Psoas muscle (tissue), 8 donors: ENCODE results near the gene CATSPER1. TPM values are rescaled to one million over a fixed set of nuclear protein-coding genes. Genes with fewer than 3 reads are reported as not detected.
A peak's percentile ranks its signal among the peaks of the same experiment; 100 is the strongest.

Source experiments
- ATAC-seq, 4 donors: fragments of 200-7000 bp; cut with Tn5 transposase; one replicate each; pipeline ENCODE4 v1.9.1; 2020; ENCODE audit warnings: moderate library complexity in 3 of 4, mild to moderate bottlenecking in 2 of 4
- DNase-seq, 2 donors: peaks; one replicate each; pipeline ENCODE4 v3.0.0-alpha.2; 2020
- H3K27ac ChIP-seq: fragments of 200-600 bp; one replicate; pipeline ENCODE4 v1.8.0; 2022
- H3K27me3 ChIP-seq, 3 donors: fragments of 200-600 bp in 1 of 3; one replicate each; pipeline versions ENCODE4 v1.6.1 to v1.8.0; 2013 to 2022; ENCODE audit warnings: low read length in 2 of 3, mild to moderate bottlenecking in 2 of 3, moderate library complexity in 1 of 3; ENCODE audit not compliant: insufficient read depth in 3 of 3
- H3K36me3 ChIP-seq, 2 donors: fragments of 200-600 bp in 1 of 2; one replicate each; pipeline versions ENCODE4 v1.6.1 to v1.8.0; 2013 to 2022; ENCODE audit warnings: low read depth in 1 of 2, mild to moderate bottlenecking in 1 of 2, moderate library complexity in 1 of 2; ENCODE audit not compliant: insufficient read depth in 1 of 2
- H3K4me1 ChIP-seq: fragments of 200-600 bp; one replicate; pipeline ENCODE4 v1.8.0; 2022
- H3K4me3 ChIP-seq: fragments of 200-600 bp; one replicate; pipeline ENCODE4 v1.8.0; 2022; ENCODE audit warnings: mild to moderate bottlenecking
- H3K9me3 ChIP-seq: fragments of 200-600 bp; one replicate; pipeline ENCODE4 v1.8.0; 2022
- CTCF ChIP-seq: fragments of 200-600 bp; IDR thresholded peaks from one replicate; pipeline ENCODE4 v1.8.0; 2022; ENCODE audit warnings: antibody characterized with exemption
- WGBS, 3 donors: extraction: QIAGEN DNeasy Blood & Tissue Kit; methylation state at CpG; one replicate each; pipeline versions ENCODE4 v1.1.6 to v1.1.7; 2013; 5-methylcytosine and 5-hydroxymethylcytosine counted together
- intact Hi-C, 2 donors: fragments of 100-400 bp; cut with DNase I; formaldehyde crosslinking; loops; one replicate each; pipeline versions ENCODE4 v1.11.0 to v1.14.2; 2022
- polyA plus RNA-seq, 3 donors: library from polyadenylated mRNA; stranded (reverse); fragments of 200-250 nt; gene quantifications; one replicate each; pipeline ENCODE4 v1.2.3, GENCODE V29; 2013
- total RNA-seq, 4 donors: library from RNA; stranded (reverse); fragmentation: NEBNext Ultra II Directional in 2 of 4; extraction: Animal tissue kit (Norgen Biotek cat#: 25700) in 2 of 4; gene quantifications; one replicate each; pipeline versions ENCODE4 v1.2.1 to v1.2.4, GENCODE V29; 2021 to 2023
- donor health status: healthy with polysubstance abuse.
- donor health status: DM: no; HTN: no; CAD: no; lungs with moderate emphysema.
- donor health status: Bipolar disorder and iron deficiency.
- donor health status: healthy.
- donor health status: DM: yes; HTN: yes; CAD: no.
- donor health status: DM: no; HTN: no; CAD: no.
- donor health status: DM: no; HTN: no; CAD: no.
- donor health status: DM: yes; HTN: yes; CAD: no.

CATSPER1 gene
- total and polyA plus RNA-seq, 7 donors = 0.01 to 0.55 TPM; not detected in 5

GRCh38 chr11:65981972-65982823, 44.1 kb downstream of the CATSPER1 start:
- Histone ChIP-seq H3K4me1 (no peaks in the 10 kb centered on the region), H3K4me3 (no peak overlapping the region), H3K27me3 (no peaks in the 10 kb centered on the region), H3K9me3 (no peaks in the 10 kb centered on the region), H3K36me3 (peaks cover 8 to 31% of the 10 kb centered on the region in 2 donors), H3K27ac (no peak overlapping the region)
- TF ChIP-seq CTCF = no peak
- ATAC-seq = peak in 3 of 4 donors; percentile 4 to 19 (median 6)
- no peak for DNase-seq
- WGBS, 3 donors = 64 to 68% (median 65%) methylated on average over 15 to 16 of the region's 16 CpGs
- intact Hi-C loops = no loop called here

- H3K9me3 ChIP-seq = no peaks in the 10 kb centered on the region
- DNase-seq = no peak
- intact Hi-C loops = no loop called here
- no peak overlapping the region for H3K4me3 ChIP-seq
- no peak overlapping the region for H3K27ac ChIP-seq
- peak in 3 of 4 donors; percentile 10 to 68 (median 47) for ATAC-seq
- no peaks in the 10 kb centered on the region for H3K4me1 ChIP-seq
- H3K36me3 ChIP-seq = peaks cover 8 to 41% of the 10 kb centered on the region in 2 donors
- WGBS, 3 donors = 60 to 72% (median 70%) methylated on average over 12 of the region's 12 CpGs
- TF ChIP-seq CTCF = no peak
- H3K27me3 ChIP-seq = no peaks in the 10 kb centered on the region
Observed at GRCh38 chr11:65981101-65981740, 45.1 kb downstream of the CATSPER1 start.

- Histone ChIP-seq H3K4me1 (no peaks in the 10 kb centered on the region), H3K27ac (no peak overlapping the region), H3K4me3 (no peak overlapping the region), H3K27me3 (no peaks in the 10 kb centered on the region), H3K9me3 (no peaks in the 10 kb centered on the region), H3K36me3 (peaks cover 8 to 57% of the 10 kb centered on the region in 2 donors)
- WGBS, 3 donors = 63 to 77% (median 65%) methylated on average over 10 of the region's 10 CpGs
- peak; percentile 19 to 57 (median 24) for ATAC-seq
- TF ChIP-seq CTCF = no peak
- DNase-seq = no peak
- intact Hi-C loops = no loop called here
Observed at GRCh38 chr11:65979261-65979759, 47.0 kb downstream of the CATSPER1 start.

- no peak for DNase-seq
- peaks cover 8 to 62% of the 10 kb centered on the region in 2 donors for H3K36me3 ChIP-seq
- 89 to 92% (median 89%) methylated on average over 28 to 34 of the region's 34 CpGs for WGBS, 3 donors
- no peaks in the 10 kb centered on the region for H3K9me3 ChIP-seq
- no peak overlapping the region for H3K27ac ChIP-seq
- no peak for ATAC-seq
- no peaks in the 10 kb centered on the region for H3K27me3 ChIP-seq
- no peak overlapping the region for H3K4me3 ChIP-seq
- TF ChIP-seq CTCF = no peak
- no peaks in the 10 kb centered on the region for H3K4me1 ChIP-seq
- intact Hi-C loops = no loop called here
Observed at GRCh38 chr11:65978391-65979238, 47.7 kb downstream of the CATSPER1 start.
